GM10248 (cell line): ENCODE measurements around the gene EMC9.

Source experiments
- CTCF ChIA-PET: fragments of 300-600 bp; sonication (Branson Sonifier 250); formaldehyde crosslinking; extraction: SDS; loops from one replicate; lab custom pipeline; 2021; ENCODE audit warnings: antibody characterized with exemption; lab: Yijun Ruan, JAX
- POLR2A ChIA-PET: fragments of 350-650 bp; sonication (Branson Sonifier 250); formaldehyde crosslinking; extraction: SDS; loops from one replicate; lab custom pipeline; 2020; ENCODE audit warnings: antibody characterized with exemption; lab: Yijun Ruan, JAX
- DNase-seq: peaks from one replicate; pipeline ENCODE4 v3.0.0; 2012; ENCODE audit errors: extremely low spot score
- TF ChIP-seq, protein P1 (sequence below): IDR thresholded peaks from 2 replicates; pipeline ENCODE4 v1.5.1; 2012; ENCODE audit warnings: mild to moderate bottlenecking, low read depth; ENCODE audit errors: extremely low read depth, missing control alignments, control extremely low read depth

Gene EMC9

DNA sequence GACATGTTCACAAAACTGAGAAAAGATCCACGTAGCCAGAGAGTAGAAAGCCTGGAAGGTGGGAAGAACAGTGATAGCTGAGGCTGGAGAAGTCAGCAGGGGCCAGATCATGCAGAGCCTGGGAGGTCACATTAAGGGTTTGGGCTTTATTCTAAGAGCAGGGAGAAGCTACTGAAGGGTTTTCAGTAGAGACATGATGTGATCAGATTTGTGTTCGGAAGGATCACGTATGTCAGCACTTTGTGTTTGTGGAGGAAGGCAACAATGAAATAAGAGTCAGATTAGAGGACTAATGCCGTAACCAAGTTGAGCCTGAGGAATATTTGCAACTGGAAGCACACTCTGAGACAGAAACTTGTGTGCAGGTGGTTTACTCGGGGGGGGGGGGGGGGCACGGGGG lies 51.5 kb downstream of the EMC9 start:
- ChIA-PET CTCF (interaction anchor here (0.8 to 13.9 kb wide), 33 partner anchors 10 to 501 kb away, joined by 3 to 246 read pairs (median 5); partner anchors contain the start of genes CPNE6, DCAF11, DHRS4L2 and EMC9), POLR2A (no interaction called here)

More for the DNA sequence above, 51.5 kb downstream of the EMC9 start:
- DNase-seq = no peak
- TF ChIP-seq, protein P1, sequence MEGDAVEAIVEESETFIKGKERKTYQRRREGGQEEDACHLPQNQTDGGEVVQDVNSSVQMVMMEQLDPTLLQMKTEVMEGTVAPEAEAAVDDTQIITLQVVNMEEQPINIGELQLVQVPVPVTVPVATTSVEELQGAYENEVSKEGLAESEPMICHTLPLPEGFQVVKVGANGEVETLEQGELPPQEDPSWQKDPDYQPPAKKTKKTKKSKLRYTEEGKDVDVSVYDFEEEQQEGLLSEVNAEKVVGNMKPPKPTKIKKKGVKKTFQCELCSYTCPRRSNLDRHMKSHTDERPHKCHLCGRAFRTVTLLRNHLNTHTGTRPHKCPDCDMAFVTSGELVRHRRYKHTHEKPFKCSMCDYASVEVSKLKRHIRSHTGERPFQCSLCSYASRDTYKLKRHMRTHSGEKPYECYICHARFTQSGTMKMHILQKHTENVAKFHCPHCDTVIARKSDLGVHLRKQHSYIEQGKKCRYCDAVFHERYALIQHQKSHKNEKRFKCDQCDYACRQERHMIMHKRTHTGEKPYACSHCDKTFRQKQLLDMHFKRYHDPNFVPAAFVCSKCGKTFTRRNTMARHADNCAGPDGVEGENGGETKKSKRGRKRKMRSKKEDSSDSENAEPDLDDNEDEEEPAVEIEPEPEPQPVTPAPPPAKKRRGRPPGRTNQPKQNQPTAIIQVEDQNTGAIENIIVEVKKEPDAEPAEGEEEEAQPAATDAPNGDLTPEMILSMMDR = no peak
